ENCODE results near the gene APBB2. TPM values are rescaled to one million over a fixed set of nuclear protein-coding genes. Genes with fewer than 3 reads are reported as not detected.

Gene APBB2
- total RNA-seq, 4 donors from 2014 or later: 51.7 to 75.9 (median 71.1) TPM

- H3K36me3 ChIP-seq: peaks cover 18 to 86% (median 58%) of the 10 kb centered on the region in 4 donors
Observed at GRCh38 chr4:40828661-40829060, 385.7 kb downstream of the APBB2 start.

GRCh38 chr4:40827758-40828157 is 386.6 kb downstream of the APBB2 start:
- intact Hi-C loops (cut with DNase I): no loop called here
- Histone ChIP-seq H3K4me3 (no peak overlapping the region), H3K4me1 (no peaks in the 10 kb centered on the region), H3K9me3 (no peaks in the 10 kb centered on the region), H3K27me3 (no peaks in the 10 kb centered on the region), H3K36me3 (peaks cover 27 to 86% (median 62%) of the 10 kb centered on the region in 4 donors), H3K27ac (replicated peaks in 1 of 4) (no peak overlapping the region)
- no peak for TF ChIP-seq POLR2AphosphoS5 (IDR thresholded peaks at IDR 0.05)
- no peak for TF ChIP-seq CTCF (IDR thresholded peaks at IDR 0.05)
- DNase-seq (ENCODE audit: extremely low spot score): no peak
- 79% methylated on average over 6 of the region's 6 CpGs for WGBS

More at GRCh38 chr4:40828661-40829060, 385.7 kb downstream of the APBB2 start:
- DNase-seq (ENCODE audit: extremely low spot score): no peak
- Histone ChIP-seq H3K27ac (replicated peaks in 1 of 4) (no peak overlapping the region), H3K9me3 (no peaks in the 10 kb centered on the region), H3K4me3 (no peak overlapping the region), H3K4me1 (no peaks in the 10 kb centered on the region), H3K27me3 (no peaks in the 10 kb centered on the region)
- WGBS: 95% methylated on average over 9 of the region's 9 CpGs
- TF ChIP-seq EP300 (IDR thresholded peaks at IDR 0.05): no peak
- TF ChIP-seq POLR2A (IDR thresholded peaks at IDR 0.05; ENCODE audit: low read depth): no peak
- TF ChIP-seq CTCF (IDR thresholded peaks at IDR 0.05): no peak
- no peak for TF ChIP-seq POLR2AphosphoS5 (IDR thresholded peaks at IDR 0.05)
- intact Hi-C loops (cut with DNase I): no loop called here

GRCh38 chr4:40826821-40827220 is 387.5 kb downstream of the APBB2 start:
- Histone ChIP-seq H3K4me3 (no peak overlapping the region), H3K36me3 (peaks cover 35 to 92% (median 70%) of the 10 kb centered on the region in 4 donors), H3K4me1 (no peaks in the 10 kb centered on the region), H3K27ac (replicated peaks in 1 of 4) (no peak overlapping the region), H3K9me3 (no peaks in the 10 kb centered on the region), H3K27me3 (no peaks in the 10 kb centered on the region)
- 96% methylated on average over 5 of the region's 5 CpGs for WGBS
- TF ChIP-seq POLR2A (IDR thresholded peaks at IDR 0.05; ENCODE audit: low read depth): no peak
- TF ChIP-seq POLR2AphosphoS5 (IDR thresholded peaks at IDR 0.05): no peak
- TF ChIP-seq CTCF (IDR thresholded peaks at IDR 0.05): no peak
- no peak for TF ChIP-seq EP300 (IDR thresholded peaks at IDR 0.05)
- DNase-seq (ENCODE audit: extremely low spot score): no peak
- intact Hi-C loops (cut with DNase I): no loop called here

GRCh38 chr4:40825014-40825838 is 389.1 kb downstream of the APBB2 start:
- intact Hi-C loops (cut with DNase I): no loop called here
- H3K27ac ChIP-seq (replicated peaks in 1 of 4): no peak overlapping the region
- H3K9me3 ChIP-seq: no peaks in the 10 kb centered on the region
- 89% methylated on average over 16 of the region's 19 CpGs for WGBS
- no peaks in the 10 kb centered on the region for H3K4me1 ChIP-seq
- peaks cover 38 to 98% (median 82%) of the 10 kb centered on the region in 4 donors for H3K36me3 ChIP-seq
- no peak overlapping the region for H3K4me3 ChIP-seq
- TF ChIP-seq POLR2A (IDR thresholded peaks at IDR 0.05; ENCODE audit: low read depth) (no peak), EP300 (IDR thresholded peaks at IDR 0.05) (no peak), POLR2AphosphoS5 (IDR thresholded peaks at IDR 0.05) (no peak), CTCF (IDR thresholded peaks at IDR 0.05) (no peak)
- DNase-seq (ENCODE audit: extremely low spot score): no peak
- H3K27me3 ChIP-seq: no peaks in the 10 kb centered on the region

Data from esophagus muscularis mucosa (tissue), 4 donors.